Endodermal cell (in vitro differentiated cells): Measurements from ENCODE around the gene ANO1. TPM values are rescaled to one million over a fixed set of nuclear protein-coding genes. Genes with fewer than 3 reads are reported as not detected.
A peak's percentile ranks its signal among the peaks of the same experiment; 100 is the strongest.

ENCODE experiments used
- DNase-seq: peaks from one replicate; pipeline ENCODE4 v3.0.0-alpha.2; 2017
- H3K27ac ChIP-seq: 2 replicates; pipeline ENCODE4 v1.5.1; 2013; ENCODE audit warnings: mild to moderate bottlenecking, low read depth, low read length, moderate library complexity
- H3K27me3 ChIP-seq: 2 replicates; pipeline ENCODE4 v1.6.1; 2013; ENCODE audit warnings: mild to moderate bottlenecking, low read length, moderate library complexity; ENCODE audit not compliant: insufficient read depth, control insufficient read depth, poor library complexity, severe bottlenecking
- H3K36me3 ChIP-seq: 2 replicates; pipeline ENCODE4 v1.7.0; 2013; ENCODE audit warnings: mild to moderate bottlenecking, low read length, moderate library complexity; ENCODE audit not compliant: control insufficient read depth, insufficient read depth
- H3K4me1 ChIP-seq: one replicate; pipeline ENCODE4 v1.7.0; 2013; ENCODE audit warnings: low read length; ENCODE audit not compliant: control insufficient read depth, insufficient read depth
- H3K4me3 ChIP-seq: 2 replicates; pipeline ENCODE4 v1.5.1; 2013; ENCODE audit warnings: mild to moderate bottlenecking, low read length, moderate library complexity
- H3K9ac ChIP-seq: 2 replicates; pipeline ENCODE4 v1.6.1; 2013; ENCODE audit warnings: mild to moderate bottlenecking, low read length, moderate library complexity; ENCODE audit not compliant: poor library complexity, severe bottlenecking; ENCODE audit errors: extremely low read depth
- H3K9me3 ChIP-seq: 2 replicates; pipeline ENCODE4 v1.6.1; 2013; ENCODE audit warnings: mild to moderate bottlenecking, low read length, moderate library complexity; ENCODE audit not compliant: control insufficient read depth
- H3K27ac Mint-ChIP-seq: 2 replicates; pipeline ENCODE4 v1.8.0; 2020; ENCODE audit warnings: mixed read lengths
- H3K27me3 Mint-ChIP-seq: 2 replicates; pipeline ENCODE4 v1.8.0; 2021; ENCODE audit warnings: mild to moderate bottlenecking, mixed read lengths; ENCODE audit not compliant: insufficient read depth
- H3K36me3 Mint-ChIP-seq: 2 replicates; pipeline ENCODE4 v1.8.0; 2020; ENCODE audit warnings: low read depth, mixed read lengths
- H3K4me1 Mint-ChIP-seq: 2 replicates; pipeline ENCODE4 v1.8.0; 2020; ENCODE audit warnings: mixed read lengths
- H3K4me3 Mint-ChIP-seq: 2 replicates; pipeline ENCODE4 v1.8.0; 2020; ENCODE audit warnings: mild to moderate bottlenecking, moderate library complexity, mixed read lengths
- H3K9me3 Mint-ChIP-seq: 2 replicates; pipeline ENCODE4 v1.8.0; 2020; ENCODE audit warnings: mild to moderate bottlenecking, mixed read lengths
- WGBS, 2 experiments: methylation state at CpG; one replicate each; pipeline versions ENCODE4 v1.1.5 to v1.1.7; 2013; ENCODE audit warnings: missing lambda C conversion rate in 2 of 2, mixed read lengths in 1 of 2; ENCODE audit not compliant: insufficient coverage in 1 of 2, insufficient read length in 1 of 2; 5-methylcytosine and 5-hydroxymethylcytosine counted together
- total RNA-seq, 2 donors: library from RNA; stranded (reverse); fragmentation: NEBNext Ultra II Directional in 1 of 2; extraction: Animal tissue kit (Norgen Biotek cat#: 25700) in 1 of 2; gene quantifications; 2 replicates in 1 of 2; 3 replicates in 1 of 2; pipeline ENCODE4 v1.2.1, GENCODE V29; 2021
- TF ChIP-seq, protein P1 (sequence below): fragments of 200-600 bp; sonication (generic); conservative IDR thresholded peaks from 2 replicates; pipeline ENCODE4 v1.5.0; 2021; ENCODE audit warnings: antibody characterized with exemption, mild to moderate bottlenecking

The ANO1 gene
- total RNA-seq, 2 donors from 2014 or later, result 3.0 to 7.7 TPM

DNA sequence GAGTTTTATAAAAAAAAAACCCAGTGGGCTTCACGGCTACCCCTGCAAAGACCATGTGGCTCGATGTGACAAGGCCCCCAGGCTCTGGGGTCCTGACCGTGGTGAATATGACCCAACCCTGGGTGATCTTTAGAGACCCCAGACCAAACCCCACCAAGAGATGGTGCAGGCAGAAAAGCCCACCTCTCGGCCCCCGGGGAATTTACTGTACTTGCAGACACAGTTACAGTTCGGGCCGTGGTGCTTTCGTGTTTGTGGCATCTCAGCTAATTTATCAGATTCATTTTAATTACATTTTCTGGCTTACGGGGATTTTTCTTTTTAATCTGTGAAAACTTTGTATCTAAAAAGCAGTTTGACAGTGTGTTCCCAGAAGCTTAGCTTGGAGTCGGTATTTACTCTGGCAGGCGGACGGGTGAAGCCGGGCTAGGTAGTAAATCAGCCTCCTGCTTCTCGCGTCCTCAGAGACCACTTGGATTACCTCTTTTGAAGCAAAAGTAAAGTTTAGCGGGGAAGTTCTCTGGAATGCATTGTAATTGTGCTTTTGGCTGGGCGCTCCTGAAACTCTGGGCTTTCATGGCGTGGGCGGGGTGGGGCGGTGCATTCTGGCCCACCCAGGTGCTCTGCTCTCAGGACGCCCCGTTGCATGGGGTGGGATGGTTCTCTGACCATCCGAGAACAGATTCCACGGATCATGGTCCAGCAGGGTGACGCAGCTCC, 25.3 kb downstream of the ANO1 start:
- H3K36me3 ChIP-seq, result no peaks in the 10 kb centered on the region
- 88 to 92% methylated on average over 15 to 25 of the region's 25 CpGs for WGBS, 2 experiments
- H3K4me3 ChIP-seq, result no peak overlapping the region
- TF ChIP-seq, protein P1, sequence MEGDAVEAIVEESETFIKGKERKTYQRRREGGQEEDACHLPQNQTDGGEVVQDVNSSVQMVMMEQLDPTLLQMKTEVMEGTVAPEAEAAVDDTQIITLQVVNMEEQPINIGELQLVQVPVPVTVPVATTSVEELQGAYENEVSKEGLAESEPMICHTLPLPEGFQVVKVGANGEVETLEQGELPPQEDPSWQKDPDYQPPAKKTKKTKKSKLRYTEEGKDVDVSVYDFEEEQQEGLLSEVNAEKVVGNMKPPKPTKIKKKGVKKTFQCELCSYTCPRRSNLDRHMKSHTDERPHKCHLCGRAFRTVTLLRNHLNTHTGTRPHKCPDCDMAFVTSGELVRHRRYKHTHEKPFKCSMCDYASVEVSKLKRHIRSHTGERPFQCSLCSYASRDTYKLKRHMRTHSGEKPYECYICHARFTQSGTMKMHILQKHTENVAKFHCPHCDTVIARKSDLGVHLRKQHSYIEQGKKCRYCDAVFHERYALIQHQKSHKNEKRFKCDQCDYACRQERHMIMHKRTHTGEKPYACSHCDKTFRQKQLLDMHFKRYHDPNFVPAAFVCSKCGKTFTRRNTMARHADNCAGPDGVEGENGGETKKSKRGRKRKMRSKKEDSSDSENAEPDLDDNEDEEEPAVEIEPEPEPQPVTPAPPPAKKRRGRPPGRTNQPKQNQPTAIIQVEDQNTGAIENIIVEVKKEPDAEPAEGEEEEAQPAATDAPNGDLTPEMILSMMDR, result no peak
- H3K4me1 Mint-ChIP-seq, result peaks cover 16% of the 10 kb centered on the region
- H3K9me3 ChIP-seq, result no peaks in the 10 kb centered on the region
- H3K27ac Mint-ChIP-seq, result peak overlapping the region; percentile 33
- no peaks in the 10 kb centered on the region for H3K9me3 Mint-ChIP-seq
- H3K4me1 ChIP-seq, result no peaks in the 10 kb centered on the region
- H3K27me3 Mint-ChIP-seq, result no peaks in the 10 kb centered on the region
- H3K36me3 Mint-ChIP-seq, result no peaks in the 10 kb centered on the region
- H3K4me3 Mint-ChIP-seq, result no peak overlapping the region
- H3K9ac ChIP-seq, result no peak overlapping the region
- no peaks in the 10 kb centered on the region for H3K27me3 ChIP-seq
- no peak overlapping the region for H3K27ac ChIP-seq
- DNase-seq, result no peak

DNA sequence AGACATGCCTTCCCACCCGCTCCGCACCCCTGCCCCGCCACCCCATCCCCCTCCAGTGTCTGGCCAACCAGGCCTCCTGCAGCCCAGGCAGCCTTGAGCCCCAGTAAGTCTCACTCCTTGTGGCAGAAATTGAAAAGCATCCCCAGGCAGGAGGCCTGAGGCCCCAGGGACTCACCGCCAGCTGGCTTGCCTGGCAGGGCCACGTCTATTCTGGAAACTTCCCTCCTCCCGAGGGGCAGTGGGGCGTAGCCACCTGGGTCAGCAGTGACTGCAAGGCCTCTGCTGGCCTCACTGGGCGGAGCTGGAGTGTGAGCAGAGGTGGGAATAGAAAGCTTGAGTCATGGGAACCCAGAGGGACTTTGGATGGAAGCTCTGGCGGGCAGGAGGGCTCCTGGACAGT, 26.3 kb downstream of the ANO1 start:
- H3K4me3 Mint-ChIP-seq, result no peak overlapping the region
- Histone ChIP-seq H3K27me3 (no peaks in the 10 kb centered on the region), H3K4me3 (no peak overlapping the region), H3K27ac (no peak overlapping the region), H3K36me3 (no peaks in the 10 kb centered on the region), H3K9me3 (no peaks in the 10 kb centered on the region), H3K4me1 (peaks cover 2% of the 10 kb centered on the region), H3K9ac (no peak overlapping the region)
- H3K27ac Mint-ChIP-seq, result no peak overlapping the region
- H3K27me3 Mint-ChIP-seq, result no peaks in the 10 kb centered on the region
- no peak for DNase-seq
- WGBS, 2 experiments, result 88 to 100% methylated on average over 1 to 9 of the region's 9 CpGs
- H3K9me3 Mint-ChIP-seq, result no peaks in the 10 kb centered on the region
- no peaks in the 10 kb centered on the region for H3K36me3 Mint-ChIP-seq
- H3K4me1 Mint-ChIP-seq, result peaks cover 16% of the 10 kb centered on the region
- TF ChIP-seq, protein P1, result no peak

DNA sequence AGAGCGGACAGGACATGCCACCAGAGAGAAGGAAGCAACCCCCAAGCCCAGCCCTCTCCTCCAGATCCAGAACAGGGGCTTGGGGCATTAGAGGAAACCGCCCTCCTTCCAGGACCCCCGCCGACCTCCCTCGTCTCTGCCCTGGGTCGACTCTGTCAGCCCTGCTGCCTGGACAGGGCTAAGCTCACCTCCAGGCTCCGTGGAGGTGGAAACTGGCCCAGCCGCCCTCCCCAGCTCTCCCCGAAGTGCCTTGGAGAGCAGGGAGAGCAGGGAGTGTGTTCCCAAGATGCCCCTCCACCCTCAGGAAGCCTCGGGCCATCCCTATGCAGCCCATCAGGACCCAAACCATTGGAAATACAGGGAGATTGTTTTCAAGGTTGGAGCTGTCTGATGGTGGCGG, 26.8 kb downstream of the ANO1 start:
- Histone ChIP-seq H3K36me3 (no peaks in the 10 kb centered on the region), H3K4me3 (no peak overlapping the region), H3K9ac (no peak overlapping the region), H3K27ac (no peak overlapping the region), H3K9me3 (no peaks in the 10 kb centered on the region), H3K4me1 (peaks cover 2% of the 10 kb centered on the region), H3K27me3 (no peaks in the 10 kb centered on the region)
- WGBS, 2 experiments, result 64 to 78% methylated on average over 7 to 11 of the region's 11 CpGs
- no peak for DNase-seq
- H3K27me3 Mint-ChIP-seq, result no peaks in the 10 kb centered on the region
- H3K36me3 Mint-ChIP-seq, result no peaks in the 10 kb centered on the region
- H3K27ac Mint-ChIP-seq, result no peak overlapping the region
- no peak overlapping the region for H3K4me3 Mint-ChIP-seq
- peaks cover 16% of the 10 kb centered on the region for H3K4me1 Mint-ChIP-seq
- no peaks in the 10 kb centered on the region for H3K9me3 Mint-ChIP-seq
- TF ChIP-seq, protein P1, result no peak
